HepG2 (cell line): Measurements from ENCODE around the gene VAMP2. TPM values are rescaled to one million over a fixed set of nuclear protein-coding genes. Genes with fewer than 3 reads are reported as not detected.

Experiments
- ELF4 ChIP-seq: sonication (generic); formaldehyde crosslinking; IDR thresholded peaks from 2 replicates; pipeline ENCODE4 v1.5.0; 2020; ENCODE audit warnings: missing genetic modification reagents, mild to moderate bottlenecking, moderate library complexity, borderline replicate concordance
- FOXC1 ChIP-seq: sonication (generic); formaldehyde crosslinking; IDR thresholded peaks from 2 replicates; pipeline ENCODE4 v1.8.0; 2022; ENCODE audit warnings: mild to moderate bottlenecking, missing genetic modification reagents, borderline replicate concordance
- FOXK2 ChIP-seq: fragments of 450-650 bp; IDR thresholded peaks from 2 replicates; pipeline ENCODE4 v1.6.1; 2016
- GFI1 ChIP-seq: sonication (generic); formaldehyde crosslinking; IDR thresholded peaks from 2 replicates; pipeline ENCODE4 v1.5.0; 2020; ENCODE audit warnings: missing genetic modification reagents, mild to moderate bottlenecking, borderline replicate concordance
- GMEB1 ChIP-seq: sonication (generic); formaldehyde crosslinking; IDR thresholded peaks from 2 replicates; pipeline ENCODE4 v1.5.1; 2020; ENCODE audit warnings: missing genetic modification reagents, mild to moderate bottlenecking, borderline replicate concordance
- MAFG ChIP-seq: sonication (generic); formaldehyde crosslinking; IDR thresholded peaks from 2 replicates; pipeline ENCODE4 v1.5.1; 2020; ENCODE audit warnings: mild to moderate bottlenecking, missing genetic modification reagents
- MYPOP ChIP-seq: sonication (generic); formaldehyde crosslinking; IDR thresholded peaks from 2 replicates; pipeline ENCODE4 v1.8.1; 2023; ENCODE audit warnings: mild to moderate bottlenecking, moderate library complexity, missing genetic modification reagents
- NFYB ChIP-seq: sonication (generic); formaldehyde crosslinking; IDR thresholded peaks from 2 replicates; pipeline ENCODE4 v1.4.0; 2020; ENCODE audit warnings: missing genetic modification reagents
- PAF1 ChIP-seq: IDR thresholded peaks from 2 replicates; pipeline ENCODE4 v1.6.1; 2016; ENCODE audit warnings: missing genetic modification reagents, missing compliant biosample characterization
- PHF8 ChIP-seq: sonication (generic); formaldehyde crosslinking; IDR thresholded peaks from 2 replicates; pipeline ENCODE4 v1.5.0; 2020; ENCODE audit warnings: missing genetic modification reagents
- SP140L ChIP-seq: sonication (generic); formaldehyde crosslinking; IDR thresholded peaks from 2 replicates; pipeline ENCODE4 v1.4.0; 2020; ENCODE audit warnings: missing genetic modification reagents, borderline replicate concordance
- SRSF1 ChIP-seq: fragments of 200-400 bp; formaldehyde crosslinking; optimal IDR thresholded peaks from 2 replicates; pipeline ENCODE3; 2017; ENCODE audit warnings: mild to moderate bottlenecking, low read depth, low read length, moderate library complexity
- TCF7L2 ChIP-seq: IDR thresholded peaks from 2 replicates; pipeline ENCODE4 v1.6.1; 2011; ENCODE audit warnings: mild to moderate bottlenecking, low read depth, low read length, moderate library complexity
- TRAFD1 ChIP-seq: sonication (generic); formaldehyde crosslinking; IDR thresholded peaks from 2 replicates; pipeline ENCODE4 v1.5.1; 2020; ENCODE audit warnings: missing genetic modification reagents, mild to moderate bottlenecking, borderline replicate concordance
- ZFP82 ChIP-seq: sonication (generic); formaldehyde crosslinking; IDR thresholded peaks from 2 replicates; pipeline ENCODE4 v1.5.1; 2020; ENCODE audit warnings: mild to moderate bottlenecking, missing genetic modification reagents, borderline replicate concordance
- ZNF160 ChIP-seq: sonication (generic); formaldehyde crosslinking; IDR thresholded peaks from 2 replicates; pipeline ENCODE4 v1.8.0; 2022; ENCODE audit warnings: mild to moderate bottlenecking, inconsistent platforms, missing genetic modification reagents
- polyA plus RNA-seq, 8 experiments: library from polyadenylated mRNA; depleted of rRNA in 3 of 8; stranded (reverse) in 7 of 8; unstranded in 1 of 8; fragments of >200 nt; fragmentation: Illumina TruSeq in 4 of 8; extraction: Trizol in 4 of 8; gene quantifications; 2 replicates each; pipeline versions ENCODE4 v1.2.1 to v1.2.3, GENCODE V29; 2011 to 2016; ENCODE audit warnings: low read depth in 4 of 8, missing spikeins in 1 of 8, mixed read lengths in 1 of 8; ENCODE audit not compliant: insufficient read depth in 1 of 8
- total RNA-seq, 5 experiments: library from RNA; depleted of rRNA; stranded (reverse); fragments of >200 nt; fragmentation: Illumina TruSeq; extraction: Trizol; gene quantifications; 2 replicates each; pipeline ENCODE4 v1.2.3, GENCODE V29; 2016; ENCODE audit warnings: low read depth in 1 of 5
- TF ChIP-seq, protein P1 (sequence below): sonication (generic); formaldehyde crosslinking; conservative IDR thresholded peaks from 2 replicates; pipeline ENCODE4 v1.4.0; 2020; ENCODE audit warnings: missing genetic modification reagents
- TF ChIP-seq, protein P2 (sequence below): sonication (generic); formaldehyde crosslinking; IDR thresholded peaks from 2 replicates; pipeline ENCODE4 v1.5.0; 2020; ENCODE audit warnings: missing genetic modification reagents, mild to moderate bottlenecking, borderline replicate concordance
- TF ChIP-seq, protein P3 (sequence below): fragments of 450-650 bp; IDR thresholded peaks from 2 replicates; pipeline ENCODE4 v1.6.1; 2017; ENCODE audit warnings: mild to moderate bottlenecking

Gene VAMP2
- total and polyA plus RNA-seq, 2 of the 13 experiments (the other 11 are each of a cell fraction or from before 2014, with no cell fraction given), result 3.9 to 17.2 TPM

DNA sequence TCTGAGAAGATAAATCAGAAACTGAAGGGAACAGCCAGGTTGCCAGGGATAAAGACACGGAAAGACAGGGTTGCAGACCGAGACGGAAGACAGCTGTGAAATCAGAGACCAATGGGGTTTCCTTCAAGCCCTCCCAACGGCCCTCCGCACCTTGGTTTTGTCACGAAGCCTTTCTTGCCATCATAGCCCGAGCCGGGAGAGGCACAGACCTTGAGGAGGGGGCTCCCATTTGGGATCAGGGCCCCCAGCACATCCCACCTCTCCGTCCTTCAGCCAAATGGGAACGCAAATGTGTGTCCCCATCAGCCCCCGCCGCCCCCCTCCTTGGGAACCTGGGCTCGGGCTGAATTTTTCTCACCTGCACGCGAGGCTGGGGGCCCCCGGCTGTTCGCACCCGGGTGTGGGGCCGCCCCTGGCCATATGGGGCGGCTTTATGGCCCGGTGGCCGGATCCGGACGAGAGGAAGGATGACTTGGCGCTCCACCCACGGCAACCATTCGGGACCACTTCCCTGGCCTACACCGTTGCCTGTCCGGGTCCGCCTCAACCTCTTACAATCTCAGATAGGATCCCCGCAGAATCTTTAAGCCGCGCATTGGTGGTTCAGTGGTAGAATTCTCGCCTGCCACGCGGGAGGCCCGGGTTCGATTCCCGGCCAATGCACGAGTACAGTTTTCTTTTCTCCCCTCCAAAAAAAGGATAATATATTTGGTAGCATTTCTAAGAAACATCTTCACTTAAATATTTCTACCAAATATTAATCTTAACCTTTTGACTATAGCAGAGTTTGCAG, 37.4 kb downstream of the VAMP2 start (continued):
- TF ChIP-seq, protein P1, sequence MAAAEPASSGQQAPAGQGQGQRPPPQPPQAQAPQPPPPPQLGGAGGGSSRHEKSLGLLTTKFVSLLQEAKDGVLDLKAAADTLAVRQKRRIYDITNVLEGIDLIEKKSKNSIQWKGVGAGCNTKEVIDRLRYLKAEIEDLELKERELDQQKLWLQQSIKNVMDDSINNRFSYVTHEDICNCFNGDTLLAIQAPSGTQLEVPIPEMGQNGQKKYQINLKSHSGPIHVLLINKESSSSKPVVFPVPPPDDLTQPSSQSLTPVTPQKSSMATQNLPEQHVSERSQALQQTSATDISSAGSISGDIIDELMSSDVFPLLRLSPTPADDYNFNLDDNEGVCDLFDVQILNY (CRISPR knock-in tag), result no peak
- no peak for TF ChIP-seq ELF4 (CRISPR knock-in tag)
- TF ChIP-seq, protein P2, sequence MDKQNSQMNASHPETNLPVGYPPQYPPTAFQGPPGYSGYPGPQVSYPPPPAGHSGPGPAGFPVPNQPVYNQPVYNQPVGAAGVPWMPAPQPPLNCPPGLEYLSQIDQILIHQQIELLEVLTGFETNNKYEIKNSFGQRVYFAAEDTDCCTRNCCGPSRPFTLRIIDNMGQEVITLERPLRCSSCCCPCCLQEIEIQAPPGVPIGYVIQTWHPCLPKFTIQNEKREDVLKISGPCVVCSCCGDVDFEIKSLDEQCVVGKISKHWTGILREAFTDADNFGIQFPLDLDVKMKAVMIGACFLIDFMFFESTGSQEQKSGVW, result no peak
- no peak for TF ChIP-seq GFI1 (CRISPR knock-in tag)
- TF ChIP-seq ZFP82 (CRISPR knock-in tag), result no peak
- peak; percentile 46; the same call in 1 of the 2 replicates for TF ChIP-seq PHF8 (CRISPR knock-in tag)
- TF ChIP-seq PAF1, result no peak
- no peak for TF ChIP-seq GMEB1 (CRISPR knock-in tag)
- no peak for TF ChIP-seq FOXC1 (CRISPR knock-in tag)
- peak; percentile 49 for TF ChIP-seq SRSF1
- TF ChIP-seq MYPOP (CRISPR knock-in tag), result no peak
- TF ChIP-seq MAFG (CRISPR knock-in tag), result no peak
- no peak for TF ChIP-seq NFYB
- 0 out of 2 replicates have a peak, but pooled peaks have one; percentile 31 for TF ChIP-seq SP140L (CRISPR knock-in tag)
- no peak for TF ChIP-seq TCF7L2
- TF ChIP-seq, protein P3, sequence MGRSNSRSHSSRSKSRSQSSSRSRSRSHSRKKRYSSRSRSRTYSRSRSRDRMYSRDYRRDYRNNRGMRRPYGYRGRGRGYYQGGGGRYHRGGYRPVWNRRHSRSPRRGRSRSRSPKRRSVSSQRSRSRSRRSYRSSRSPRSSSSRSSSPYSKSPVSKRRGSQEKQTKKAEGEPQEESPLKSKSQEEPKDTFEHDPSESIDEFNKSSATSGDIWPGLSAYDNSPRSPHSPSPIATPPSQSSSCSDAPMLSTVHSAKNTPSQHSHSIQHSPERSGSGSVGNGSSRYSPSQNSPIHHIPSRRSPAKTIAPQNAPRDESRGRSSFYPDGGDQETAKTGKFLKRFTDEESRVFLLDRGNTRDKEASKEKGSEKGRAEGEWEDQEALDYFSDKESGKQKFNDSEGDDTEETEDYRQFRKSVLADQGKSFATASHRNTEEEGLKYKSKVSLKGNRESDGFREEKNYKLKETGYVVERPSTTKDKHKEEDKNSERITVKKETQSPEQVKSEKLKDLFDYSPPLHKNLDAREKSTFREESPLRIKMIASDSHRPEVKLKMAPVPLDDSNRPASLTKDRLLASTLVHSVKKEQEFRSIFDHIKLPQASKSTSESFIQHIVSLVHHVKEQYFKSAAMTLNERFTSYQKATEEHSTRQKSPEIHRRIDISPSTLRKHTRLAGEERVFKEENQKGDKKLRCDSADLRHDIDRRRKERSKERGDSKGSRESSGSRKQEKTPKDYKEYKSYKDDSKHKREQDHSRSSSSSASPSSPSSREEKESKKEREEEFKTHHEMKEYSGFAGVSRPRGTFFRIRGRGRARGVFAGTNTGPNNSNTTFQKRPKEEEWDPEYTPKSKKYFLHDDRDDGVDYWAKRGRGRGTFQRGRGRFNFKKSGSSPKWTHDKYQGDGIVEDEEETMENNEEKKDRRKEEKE, result no peak
- no peak for TF ChIP-seq TRAFD1
- TF ChIP-seq FOXK2, result no peak
- TF ChIP-seq ZNF160 (CRISPR knock-in tag), result no peak
